ENCODE data around the gene KCNE2.

Gene KCNE2

GRCh38 chr21:34363733-34364132, at the start of gene KCNE2:
TSS of gene KCNE2 (plus strand) at chr21:34364006. CDS start at chr21:34370479, 6,473 bp downstream.
- no peak for DNase-seq
- in situ Hi-C loops (cut with HindIII; ENCODE audit: low pct_ligation_motif_present, low pct_unique_long_range_greater_than_20kb, low sequenced_read_pairs) = no loop called here

GRCh38 chr21:34319585-34319984, 44.2 kb upstream of the KCNE2 start:
- in situ Hi-C loops (cut with HindIII; ENCODE audit: low pct_ligation_motif_present, low pct_unique_long_range_greater_than_20kb, low sequenced_read_pairs) = no loop called here
- DNase-seq = no peak

- in situ Hi-C loops (cut with HindIII; ENCODE audit: low pct_ligation_motif_present, low pct_unique_long_range_greater_than_20kb, low sequenced_read_pairs) = no loop called here
- no peak for DNase-seq
Observed at GRCh38 chr21:34320011-34320410, 43.8 kb upstream of the KCNE2 start.

GRCh38 chr21:34330055-34330454, 33.8 kb upstream of the KCNE2 start:
- DNase-seq = no peak
- in situ Hi-C loops (cut with HindIII; ENCODE audit: low pct_ligation_motif_present, low pct_unique_long_range_greater_than_20kb, low sequenced_read_pairs) = no loop called here

GRCh38 chr21:34331726-34332125, 32.1 kb upstream of the KCNE2 start:
- no peak for DNase-seq
- in situ Hi-C loops (cut with HindIII; ENCODE audit: low pct_ligation_motif_present, low pct_unique_long_range_greater_than_20kb, low sequenced_read_pairs) = no loop called here

GRCh38 chr21:34332347-34332746, 31.5 kb upstream of the KCNE2 start:
- in situ Hi-C loops (cut with HindIII; ENCODE audit: low pct_ligation_motif_present, low pct_unique_long_range_greater_than_20kb, low sequenced_read_pairs) = no loop called here
- DNase-seq = no peak

- in situ Hi-C loops (cut with HindIII; ENCODE audit: low pct_ligation_motif_present, low pct_unique_long_range_greater_than_20kb, low sequenced_read_pairs) = no loop called here
Observed at GRCh38 chr21:34333121-34333739, 30.6 kb upstream of the KCNE2 start.

GRCh38 chr21:34335316-34335715, 28.5 kb upstream of the KCNE2 start:
- in situ Hi-C loops (cut with HindIII; ENCODE audit: low pct_ligation_motif_present, low pct_unique_long_range_greater_than_20kb, low sequenced_read_pairs) = no loop called here
- no peak for DNase-seq

More at GRCh38 chr21:34333121-34333739, 30.6 kb upstream of the KCNE2 start:
- no peak for DNase-seq

GRCh38 chr21:34336245-34336644, 27.6 kb upstream of the KCNE2 start:
- in situ Hi-C loops (cut with HindIII; ENCODE audit: low pct_ligation_motif_present, low pct_unique_long_range_greater_than_20kb, low sequenced_read_pairs) = no loop called here
- DNase-seq = no peak

GRCh38 chr21:34336756-34337391, 26.9 kb upstream of the KCNE2 start:
- in situ Hi-C loops (cut with HindIII; ENCODE audit: low pct_ligation_motif_present, low pct_unique_long_range_greater_than_20kb, low sequenced_read_pairs) = no loop called here
- no peak for DNase-seq

GRCh38 chr21:34337741-34338140, 26.1 kb upstream of the KCNE2 start:
- no peak for DNase-seq
- in situ Hi-C loops (cut with HindIII; ENCODE audit: low pct_ligation_motif_present, low pct_unique_long_range_greater_than_20kb, low sequenced_read_pairs) = no loop called here

- in situ Hi-C loops (cut with HindIII; ENCODE audit: low pct_ligation_motif_present, low pct_unique_long_range_greater_than_20kb, low sequenced_read_pairs) = no loop called here
- no peak for DNase-seq
Observed at GRCh38 chr21:34338226-34338625, 25.6 kb upstream of the KCNE2 start.

- in situ Hi-C loops (cut with HindIII; ENCODE audit: low pct_ligation_motif_present, low pct_unique_long_range_greater_than_20kb, low sequenced_read_pairs) = no loop called here
- no peak for DNase-seq
Observed at GRCh38 chr21:34340061-34340460, 23.7 kb upstream of the KCNE2 start.

GRCh38 chr21:34342476-34342875, 21.3 kb upstream of the KCNE2 start:
- in situ Hi-C loops (cut with HindIII; ENCODE audit: low pct_ligation_motif_present, low pct_unique_long_range_greater_than_20kb, low sequenced_read_pairs) = no loop called here
- no peak for DNase-seq

- in situ Hi-C loops (cut with HindIII; ENCODE audit: low pct_ligation_motif_present, low pct_unique_long_range_greater_than_20kb, low sequenced_read_pairs) = no loop called here
Observed at GRCh38 chr21:34343347-34343746, 20.5 kb upstream of the KCNE2 start.

GRCh38 chr21:34343838-34344381, 19.9 kb upstream of the KCNE2 start:
- in situ Hi-C loops (cut with HindIII; ENCODE audit: low pct_ligation_motif_present, low pct_unique_long_range_greater_than_20kb, low sequenced_read_pairs) = no loop called here

More at GRCh38 chr21:34343347-34343746, 20.5 kb upstream of the KCNE2 start:
- no peak for DNase-seq

GRCh38 chr21:34344584-34344983, 19.2 kb upstream of the KCNE2 start:
- in situ Hi-C loops (cut with HindIII; ENCODE audit: low pct_ligation_motif_present, low pct_unique_long_range_greater_than_20kb, low sequenced_read_pairs) = no loop called here
- DNase-seq = no peak

More at GRCh38 chr21:34343838-34344381, 19.9 kb upstream of the KCNE2 start:
- DNase-seq = no peak

GRCh38 chr21:34345091-34345871, 18.5 kb upstream of the KCNE2 start:
- in situ Hi-C loops (cut with HindIII; ENCODE audit: low pct_ligation_motif_present, low pct_unique_long_range_greater_than_20kb, low sequenced_read_pairs) = no loop called here
- no peak for DNase-seq

- DNase-seq = no peak
- in situ Hi-C loops (cut with HindIII; ENCODE audit: low pct_ligation_motif_present, low pct_unique_long_range_greater_than_20kb, low sequenced_read_pairs) = no loop called here
Observed at GRCh38 chr21:34345892-34346291, 17.9 kb upstream of the KCNE2 start.

Measured in ACHN (cell line).